ENCODE measurements around the gene RFWD3.
A peak's percentile ranks its signal among the peaks of the same experiment; 100 is the strongest.

RFWD3 gene

DNA sequence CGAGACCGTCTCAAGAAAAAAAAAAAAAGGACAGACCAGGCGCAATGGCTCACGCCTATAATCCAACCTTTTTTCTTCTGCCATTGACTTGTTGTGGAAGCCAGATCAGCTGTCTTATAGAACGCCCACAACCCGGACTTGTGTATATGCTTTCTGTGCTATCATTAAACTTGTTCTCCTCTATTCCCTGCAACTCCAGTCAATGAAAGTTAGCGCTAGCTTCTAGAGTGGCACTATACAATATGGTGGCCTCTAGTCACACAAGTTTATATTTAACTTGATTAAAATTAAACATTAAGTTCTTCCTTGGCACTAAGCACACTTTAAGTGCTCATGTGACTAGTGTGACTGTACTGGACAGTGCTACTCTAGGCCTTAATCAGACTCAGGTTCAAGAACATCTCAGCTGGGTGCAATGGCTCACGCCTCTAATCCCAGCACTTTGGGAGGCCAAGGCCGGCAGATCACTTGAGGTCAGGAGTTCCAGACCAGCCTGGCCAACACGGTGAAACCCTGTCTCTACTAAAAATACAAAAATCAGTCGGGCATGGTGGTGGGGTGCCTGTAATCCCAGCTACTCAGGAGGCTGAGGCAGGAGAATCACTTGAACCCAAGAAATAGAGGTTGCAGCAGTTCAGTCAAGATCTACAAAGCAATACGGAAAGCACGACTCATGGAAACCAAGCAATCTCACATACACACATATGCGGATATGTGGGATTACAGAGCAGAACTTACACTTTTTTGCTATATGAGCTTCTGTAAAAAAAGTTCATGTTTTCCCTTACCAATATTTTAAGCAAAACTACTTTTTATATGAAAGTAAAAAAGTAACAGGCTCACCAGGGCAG lies 41.0 kb downstream of the RFWD3 start:
- no peak for DNase-seq (ENCODE audit: extremely low read depth, insufficient read length)
- H3K27me3 ChIP-seq (replicated peaks; ENCODE audit: control insufficient read depth, insufficient read depth, low read length): no peaks in the 10 kb centered on the region
- peaks cover 38% of the 10 kb centered on the region for H3K36me3 ChIP-seq (ENCODE audit: control insufficient read depth, insufficient read depth, low read length)
- TF ChIP-seq, protein P1, sequence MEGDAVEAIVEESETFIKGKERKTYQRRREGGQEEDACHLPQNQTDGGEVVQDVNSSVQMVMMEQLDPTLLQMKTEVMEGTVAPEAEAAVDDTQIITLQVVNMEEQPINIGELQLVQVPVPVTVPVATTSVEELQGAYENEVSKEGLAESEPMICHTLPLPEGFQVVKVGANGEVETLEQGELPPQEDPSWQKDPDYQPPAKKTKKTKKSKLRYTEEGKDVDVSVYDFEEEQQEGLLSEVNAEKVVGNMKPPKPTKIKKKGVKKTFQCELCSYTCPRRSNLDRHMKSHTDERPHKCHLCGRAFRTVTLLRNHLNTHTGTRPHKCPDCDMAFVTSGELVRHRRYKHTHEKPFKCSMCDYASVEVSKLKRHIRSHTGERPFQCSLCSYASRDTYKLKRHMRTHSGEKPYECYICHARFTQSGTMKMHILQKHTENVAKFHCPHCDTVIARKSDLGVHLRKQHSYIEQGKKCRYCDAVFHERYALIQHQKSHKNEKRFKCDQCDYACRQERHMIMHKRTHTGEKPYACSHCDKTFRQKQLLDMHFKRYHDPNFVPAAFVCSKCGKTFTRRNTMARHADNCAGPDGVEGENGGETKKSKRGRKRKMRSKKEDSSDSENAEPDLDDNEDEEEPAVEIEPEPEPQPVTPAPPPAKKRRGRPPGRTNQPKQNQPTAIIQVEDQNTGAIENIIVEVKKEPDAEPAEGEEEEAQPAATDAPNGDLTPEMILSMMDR (IDR thresholded peaks at IDR 0.05; ENCODE audit: insufficient read depth, low read length, poor library complexity, severe bottlenecking): no peak
- H3K4me3 ChIP-seq (replicated peaks; ENCODE audit: low read depth, low read length): no peak overlapping the region

DNA sequence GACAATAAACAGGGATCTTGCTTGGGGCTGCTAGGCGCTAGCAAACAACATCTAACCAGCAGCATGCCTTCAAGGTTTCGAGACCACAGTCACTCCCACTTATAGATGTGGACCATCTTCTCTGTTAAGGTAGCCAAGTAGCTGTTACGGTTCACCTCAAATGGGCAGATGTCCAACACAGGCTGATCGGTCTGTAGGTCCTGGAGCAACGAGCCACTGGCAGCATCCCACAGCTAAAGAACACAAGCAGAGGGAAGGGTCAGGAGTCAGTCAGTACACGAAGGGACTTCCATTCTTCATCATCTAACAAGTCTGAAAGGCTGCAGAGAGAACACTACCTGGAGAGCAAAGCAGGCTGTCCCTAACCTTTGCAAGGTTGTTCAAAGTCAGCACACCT lies 42.8 kb downstream of the RFWD3 start:
- no peak for DNase-seq (ENCODE audit: extremely low read depth, insufficient read length)
- Histone ChIP-seq H3K27me3 (replicated peaks; ENCODE audit: control insufficient read depth, insufficient read depth, low read length) (no peaks in the 10 kb centered on the region), H3K36me3 (ENCODE audit: control insufficient read depth, insufficient read depth, low read length) (peaks cover 38% of the 10 kb centered on the region), H3K4me3 (replicated peaks; ENCODE audit: low read depth, low read length) (no peak overlapping the region)
- TF ChIP-seq, protein P1 (IDR thresholded peaks at IDR 0.05; ENCODE audit: insufficient read depth, low read length, poor library complexity, severe bottlenecking): no peak

GRCh38 chr16:74623214-74623838 lies 43.4 kb downstream of the RFWD3 start:
- TF ChIP-seq, protein P1 (IDR thresholded peaks at IDR 0.05; ENCODE audit: insufficient read depth, low read length, poor library complexity, severe bottlenecking): peak; percentile 54
- no peak for DNase-seq (ENCODE audit: extremely low read depth, insufficient read length)
- Histone ChIP-seq H3K27me3 (replicated peaks; ENCODE audit: control insufficient read depth, insufficient read depth, low read length) (no peaks in the 10 kb centered on the region), H3K4me3 (replicated peaks; ENCODE audit: low read depth, low read length) (no peak overlapping the region), H3K36me3 (ENCODE audit: control insufficient read depth, insufficient read depth, low read length) (peaks cover 36% of the 10 kb centered on the region)

- Histone ChIP-seq H3K36me3 (ENCODE audit: control insufficient read depth, insufficient read depth, low read length) (peaks cover 30% of the 10 kb centered on the region), H3K4me3 (replicated peaks; ENCODE audit: low read depth, low read length) (no peak overlapping the region), H3K27me3 (replicated peaks; ENCODE audit: control insufficient read depth, insufficient read depth, low read length) (no peaks in the 10 kb centered on the region)
- TF ChIP-seq, protein P1 (IDR thresholded peaks at IDR 0.05; ENCODE audit: insufficient read depth, low read length, poor library complexity, severe bottlenecking): no peak
- DNase-seq (ENCODE audit: extremely low read depth, insufficient read length): no peak
Measured at GRCh38 chr16:74622005-74622404, 44.7 kb downstream of the RFWD3 start.

DNA sequence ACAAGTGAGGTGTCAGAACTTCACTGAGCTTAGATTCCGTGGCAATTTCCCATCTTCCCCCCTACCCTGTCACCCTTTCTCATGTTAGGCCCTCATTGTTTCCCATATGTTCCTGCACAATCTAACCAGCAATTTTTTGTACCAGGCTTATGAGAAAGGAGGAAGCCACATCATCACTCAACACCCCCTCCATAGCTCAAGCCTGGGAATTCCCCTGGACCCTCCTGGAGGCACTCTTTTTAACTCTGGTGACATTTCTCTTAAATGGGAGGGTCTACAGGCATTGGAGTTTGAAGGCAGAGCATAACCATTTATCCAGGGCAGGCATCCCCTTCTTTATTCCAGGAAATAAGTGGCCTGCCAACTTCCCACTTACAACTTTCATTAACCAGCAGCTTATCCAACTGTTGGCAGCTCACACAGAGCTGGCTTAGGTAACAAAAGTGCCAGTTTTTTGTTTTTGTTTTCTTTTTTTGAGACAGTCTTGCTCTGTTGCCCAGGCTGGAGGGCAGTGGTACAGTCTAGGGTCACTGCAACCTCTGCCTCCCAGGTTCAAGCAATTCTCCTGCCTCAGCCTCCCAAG lies 49.4 kb downstream of the RFWD3 start:
- DNase-seq (ENCODE audit: extremely low read depth, insufficient read length): no peak
- TF ChIP-seq, protein P1 (IDR thresholded peaks at IDR 0.05; ENCODE audit: insufficient read depth, low read length, poor library complexity, severe bottlenecking): no peak
- Histone ChIP-seq H3K36me3 (ENCODE audit: control insufficient read depth, insufficient read depth, low read length) (peaks cover 10% of the 10 kb centered on the region), H3K27me3 (replicated peaks; ENCODE audit: control insufficient read depth, insufficient read depth, low read length) (no peaks in the 10 kb centered on the region), H3K4me3 (replicated peaks; ENCODE audit: low read depth, low read length) (no peak overlapping the region)

Data from GM06990 (cell line).